GM19455 (cell line): Measurements from ENCODE around the gene ABLIM3.
A peak's percentile ranks its signal among the peaks of the same experiment; 100 is the strongest.

Experiments used
- ATAC-seq: cut with Tn5 transposase; IDR thresholded peaks from one replicate; pipeline ENCODE4 v1.9.1; 2021; ENCODE audit not compliant: unreplicated experiment

Gene ABLIM3

GRCh38 chr5:149156435-149157083 lies 15.3 kb downstream of the ABLIM3 start:
- no peak for ATAC-seq

DNA sequence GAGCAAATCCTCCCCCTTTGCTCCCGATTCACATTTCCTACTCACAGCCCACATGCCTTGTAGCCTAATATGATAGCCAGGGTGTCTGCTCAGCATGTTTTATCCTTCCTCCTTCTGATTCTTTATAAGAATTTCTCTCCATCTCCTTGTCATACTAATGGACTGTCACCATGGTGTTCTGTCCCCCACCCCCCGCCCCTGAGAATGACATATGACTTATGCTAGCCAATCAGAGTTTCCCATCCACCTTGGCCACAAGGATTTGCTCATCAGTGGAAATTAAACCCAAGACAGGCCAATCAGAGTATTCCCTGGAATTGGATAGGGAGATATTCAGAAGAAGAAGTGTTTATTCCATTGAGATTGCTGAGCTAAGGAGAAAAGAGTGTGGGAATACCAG lies 16.0 kb downstream of the ABLIM3 start:
- ATAC-seq = no peak

- no peak for ATAC-seq
Measured at GRCh38 chr5:149160291-149160787, 19.0 kb downstream of the ABLIM3 start.

- ATAC-seq = no peak
Measured at GRCh38 chr5:149161026-149161687, 19.9 kb downstream of the ABLIM3 start.

GRCh38 chr5:149161850-149162249 lies 20.6 kb downstream of the ABLIM3 start:
- ATAC-seq = no peak

DNA sequence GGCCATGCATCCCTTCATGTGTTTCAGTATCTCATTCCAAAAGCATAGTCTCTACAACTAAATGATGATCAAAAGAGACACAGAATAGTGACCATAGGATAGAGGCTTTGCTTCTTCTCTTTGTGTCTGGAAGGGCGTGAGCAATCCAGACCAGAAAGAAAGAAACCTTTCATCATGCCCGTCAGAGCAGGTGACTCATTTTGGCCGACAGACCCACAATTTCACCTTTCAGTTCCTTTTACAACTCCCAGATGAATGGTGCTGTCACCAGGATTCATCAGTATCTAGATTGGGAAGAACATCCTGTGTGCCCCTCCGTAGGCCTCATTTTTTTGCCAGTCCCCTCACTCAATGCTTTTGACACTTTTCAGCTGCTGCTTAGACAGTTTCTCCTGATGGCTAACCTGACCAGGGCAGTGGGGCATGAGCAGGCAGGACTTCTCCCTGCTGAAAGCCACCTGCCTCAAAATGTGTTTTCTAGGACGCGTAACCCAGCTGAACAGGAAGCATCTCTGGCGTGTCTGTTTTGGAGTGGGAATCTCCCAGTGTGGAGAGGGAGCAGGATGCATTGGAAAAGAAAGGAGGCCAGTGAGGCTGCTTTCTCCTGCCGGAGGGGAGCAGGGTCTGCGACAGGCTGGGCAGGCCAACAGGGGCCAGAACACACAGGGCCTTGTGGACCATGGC lies 21.2 kb downstream of the ABLIM3 start:
- peak; percentile 69 for ATAC-seq

DNA sequence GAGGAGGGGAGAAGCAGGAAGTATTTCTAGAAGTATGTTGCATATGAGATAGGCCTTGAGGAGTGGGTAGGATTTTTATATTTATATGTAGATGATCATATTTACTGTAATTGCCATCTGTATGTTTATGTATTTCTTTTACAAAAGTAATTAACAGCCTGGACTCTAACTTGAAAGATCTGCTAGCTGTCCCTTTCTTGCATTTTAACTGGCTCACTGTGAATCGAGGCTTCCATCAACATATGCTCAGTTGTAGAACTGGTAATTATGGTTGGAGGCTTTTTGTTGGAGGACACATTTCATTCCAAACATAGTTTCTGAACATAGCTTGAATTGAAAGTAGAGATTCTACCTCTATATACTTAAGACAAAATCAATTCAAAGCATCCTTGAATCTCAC lies 23.4 kb downstream of the ABLIM3 start:
- ATAC-seq = no peak

DNA sequence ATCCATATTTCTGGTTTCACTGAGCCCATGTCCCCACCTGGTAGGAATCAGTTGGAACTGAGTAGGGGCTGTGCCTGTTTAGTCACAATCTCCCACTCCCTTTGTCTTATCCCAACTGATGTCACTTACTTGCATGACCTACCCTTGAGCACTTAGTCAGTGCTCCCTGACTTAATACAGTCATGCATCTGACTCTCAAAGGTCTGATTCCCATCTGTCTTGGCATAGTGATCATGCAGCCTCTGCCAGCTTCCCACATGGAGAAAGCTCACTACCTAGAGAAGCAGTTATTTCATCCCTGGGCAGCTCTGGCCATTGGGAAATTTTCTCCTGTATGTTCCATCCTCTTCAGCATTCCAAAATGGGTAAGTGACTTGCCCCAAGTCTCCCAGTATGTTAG lies 24.8 kb downstream of the ABLIM3 start:
- ATAC-seq = no peak

DNA sequence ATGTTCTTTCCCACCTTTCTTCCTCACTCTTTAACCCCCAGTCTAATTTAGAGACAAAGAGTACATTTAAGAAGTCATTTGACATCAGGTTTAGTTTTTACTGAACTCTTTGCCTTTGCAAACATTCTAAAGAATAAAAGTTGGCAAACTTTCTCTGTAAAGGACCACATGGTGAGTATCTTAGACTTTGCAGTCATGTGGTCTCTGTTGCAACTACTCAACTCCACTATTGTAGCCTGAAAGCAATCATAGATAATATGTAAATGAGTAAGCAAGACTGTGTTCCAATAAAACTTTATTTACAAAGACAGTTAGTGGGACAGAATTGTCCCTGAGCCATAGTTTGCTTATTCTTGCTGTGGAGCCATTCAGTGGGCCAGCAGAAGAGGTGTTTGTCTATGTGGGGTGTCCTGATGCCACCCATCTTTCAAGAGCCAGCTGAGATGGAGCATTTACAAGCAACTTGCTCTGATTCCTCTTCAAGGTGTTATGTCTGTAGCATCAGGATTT lies 25.4 kb downstream of the ABLIM3 start:
- ATAC-seq = no peak

- no peak for ATAC-seq
Measured at GRCh38 chr5:149168276-149168906, 27.1 kb downstream of the ABLIM3 start.

- ATAC-seq = no peak
Measured at GRCh38 chr5:149170299-149170698, 29.0 kb downstream of the ABLIM3 start.

DNA sequence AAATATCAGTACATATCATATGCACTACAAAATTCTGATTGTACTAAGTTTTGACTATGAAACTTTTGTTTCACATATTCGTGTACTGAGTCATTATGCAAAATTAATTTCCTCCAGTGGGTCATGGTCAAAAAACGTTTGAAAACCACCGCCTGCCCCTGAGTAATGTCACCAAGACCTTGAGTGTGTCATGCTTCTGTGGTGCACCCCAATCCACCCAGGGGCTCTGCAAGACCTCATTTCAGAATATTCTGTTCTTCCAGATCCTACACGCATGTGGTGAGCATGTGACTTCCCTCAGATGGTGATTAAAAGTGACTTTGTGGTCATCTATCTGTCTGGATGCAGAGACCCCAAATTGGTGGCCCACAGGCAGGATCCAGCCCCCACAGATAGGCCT lies 31.0 kb downstream of the ABLIM3 start:
- ATAC-seq = no peak

- no peak for ATAC-seq
Measured at GRCh38 chr5:149172709-149173505, 31.6 kb downstream of the ABLIM3 start.

DNA sequence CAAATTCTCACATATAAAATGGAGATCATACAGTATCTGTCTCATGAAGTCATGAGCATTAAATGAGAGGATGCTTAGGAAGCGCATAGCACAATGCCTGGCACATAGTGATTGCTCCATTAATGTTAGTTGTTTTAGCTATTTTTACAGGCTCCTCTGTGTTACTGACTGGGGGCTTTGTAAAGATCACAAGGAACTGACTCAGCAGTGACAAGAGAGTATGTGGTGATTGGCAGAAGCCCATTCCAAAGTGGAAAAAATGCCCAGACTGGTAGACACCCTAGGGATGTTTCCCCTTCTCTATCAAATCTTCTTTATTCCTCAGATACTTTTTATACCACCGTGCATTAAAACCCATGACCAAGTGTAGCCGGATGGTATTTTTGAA lies 33.5 kb downstream of the ABLIM3 start:
- ATAC-seq = no peak

GRCh38 chr5:149175346-149176105 lies 34.2 kb downstream of the ABLIM3 start:
- ATAC-seq = no peak

DNA sequence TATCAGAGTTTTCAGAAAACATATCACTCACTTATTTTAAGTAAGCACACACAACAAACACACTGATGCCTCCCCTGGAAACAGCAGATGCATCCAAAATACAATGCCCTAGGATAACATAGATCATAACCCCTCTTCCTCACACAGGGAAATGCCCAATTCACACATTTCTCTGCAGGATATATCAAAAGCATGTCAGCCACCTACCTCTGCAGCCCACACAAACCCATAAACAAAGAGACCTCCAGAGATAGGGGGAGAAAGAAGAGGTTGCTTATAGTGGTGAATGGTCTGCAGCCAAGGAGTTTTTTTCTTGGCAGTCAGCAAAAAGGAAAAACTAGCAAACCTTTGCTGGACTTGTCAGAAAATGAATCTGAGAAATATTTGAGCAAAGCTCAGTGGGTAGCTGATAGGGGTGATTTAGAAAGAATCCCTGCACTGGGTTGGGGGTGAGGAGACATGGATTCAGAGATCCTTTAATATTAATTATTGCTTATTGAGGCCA lies 36.1 kb downstream of the ABLIM3 start:
- no peak for ATAC-seq

- no peak for ATAC-seq
Measured at GRCh38 chr5:149177911-149178565, 36.7 kb downstream of the ABLIM3 start.

DNA sequence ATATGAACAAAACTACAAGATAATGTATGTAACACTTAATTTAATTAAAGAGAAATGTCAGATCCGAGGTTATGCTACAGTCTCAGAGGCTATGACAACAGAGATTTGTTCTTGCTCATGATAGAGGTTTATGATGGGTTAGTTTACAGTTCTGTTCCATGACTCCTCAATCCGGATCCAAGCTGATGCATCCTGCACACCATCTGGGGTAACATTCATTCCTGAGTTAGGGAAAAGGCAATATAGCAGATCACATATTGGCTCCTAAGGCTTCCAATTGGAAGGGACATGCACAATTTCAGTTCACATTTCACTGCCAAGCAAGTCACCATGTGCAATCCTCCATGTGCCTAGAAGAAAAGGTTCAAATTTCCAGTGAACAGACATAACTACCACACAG lies 40.4 kb downstream of the ABLIM3 start:
- no peak for ATAC-seq

GRCh38 chr5:149182241-149182640 lies 40.9 kb downstream of the ABLIM3 start:
- no peak for ATAC-seq
